G401.6 (cell line): Measurements from ENCODE around the gene PDE6H.

Experiments
- FAIRE-seq: peaks from 2 replicates; lab custom pipeline; 2012; peaks lifted over from hg19 to GRCh38; lab: Jason Lieb, UNC

The PDE6H gene

DNA sequence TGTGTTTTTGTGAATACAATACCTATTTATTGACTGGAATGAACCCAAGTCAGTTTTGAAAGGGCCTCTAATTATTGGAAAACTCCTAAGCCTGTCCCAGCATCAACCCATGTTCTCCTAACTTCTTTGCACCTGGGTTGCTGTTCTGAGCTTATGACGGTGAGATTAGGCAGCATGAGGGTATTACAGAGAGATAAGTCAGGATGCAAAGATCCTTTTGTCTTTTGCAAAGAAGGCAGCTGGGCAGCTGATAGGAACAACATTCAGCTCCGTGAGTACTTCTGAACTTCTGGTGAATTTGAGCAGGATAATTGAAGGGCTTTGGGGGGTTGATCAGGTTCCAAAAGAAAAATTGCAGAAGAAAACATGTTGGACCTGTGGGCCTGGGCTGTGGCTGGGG lies at the start of gene PDE6H:
Gene PDE6H (plus strand): TSS at position 227 of the 400 bp plus-strand sequence. CDS start 4,971 bp downstream, outside the sequence.
- FAIRE-seq, result no peak

GRCh38 chr12:14923944-14924343 lies 48.9 kb upstream of the PDE6H start:
- FAIRE-seq, result no peak

GRCh38 chr12:14924541-14924940 lies 48.3 kb upstream of the PDE6H start:
- no peak for FAIRE-seq

DNA sequence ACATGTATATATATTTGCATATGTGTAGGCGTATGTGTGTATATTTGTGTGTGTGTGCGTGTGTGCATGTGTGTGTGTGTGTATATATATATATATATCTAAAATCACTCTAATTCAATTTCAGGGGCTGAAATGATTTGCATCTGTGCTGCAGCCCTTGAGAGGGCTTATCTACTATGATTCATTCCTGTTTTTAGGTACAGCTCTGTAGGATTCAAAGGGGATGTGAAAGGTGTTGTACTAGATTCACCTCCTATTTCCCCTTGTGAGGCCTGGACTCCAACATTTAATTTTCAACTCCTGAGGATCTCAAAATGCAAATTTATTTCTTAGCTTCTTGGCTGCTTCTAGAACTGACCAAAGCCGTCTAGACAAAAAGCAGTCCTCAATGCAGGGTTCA lies 45.6 kb upstream of the PDE6H start:
- no peak for FAIRE-seq

GRCh38 chr12:14928931-14929330 lies 43.9 kb upstream of the PDE6H start:
- FAIRE-seq, result no peak

DNA sequence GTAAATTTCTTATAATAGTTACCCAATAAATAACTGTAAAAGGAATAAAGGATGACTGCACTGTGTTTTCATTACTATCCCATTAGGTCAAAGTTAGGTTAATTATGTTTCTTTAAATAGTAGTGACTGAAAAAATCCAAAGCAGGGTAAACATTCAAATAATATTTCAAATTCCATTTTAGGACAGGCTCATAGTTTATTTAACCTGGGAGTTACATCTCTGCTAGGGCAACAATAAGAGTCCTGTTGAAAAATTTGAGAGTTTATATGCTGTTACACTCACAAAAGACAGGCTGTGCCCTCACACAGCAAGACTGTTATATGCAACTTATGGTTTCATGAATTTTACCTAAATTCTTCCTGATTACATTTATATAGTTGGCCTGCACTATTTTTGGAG lies 42.5 kb upstream of the PDE6H start:
- FAIRE-seq, result no peak

DNA sequence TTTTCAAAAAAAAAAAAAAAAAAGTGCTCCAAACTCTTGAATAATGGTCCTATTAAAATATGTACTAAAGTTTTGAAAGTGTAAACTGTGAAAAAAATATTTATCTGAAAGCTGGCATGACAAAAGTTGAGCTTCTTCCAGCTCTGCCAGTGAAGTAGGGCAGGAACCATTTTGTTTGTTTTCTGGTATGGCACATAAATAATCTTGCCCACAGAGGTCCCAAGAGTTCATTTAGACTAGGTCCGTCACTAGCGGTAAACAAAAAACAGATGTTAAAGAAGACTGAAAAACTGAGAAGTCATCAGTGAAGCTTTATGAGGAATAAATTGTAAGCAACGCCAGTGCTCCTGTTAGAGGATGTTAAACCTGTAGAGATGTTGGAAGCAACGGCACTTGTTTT lies 41.5 kb upstream of the PDE6H start:
- no peak for FAIRE-seq

GRCh38 chr12:14931791-14932560 lies 40.9 kb upstream of the PDE6H start:
- no peak for FAIRE-seq

DNA sequence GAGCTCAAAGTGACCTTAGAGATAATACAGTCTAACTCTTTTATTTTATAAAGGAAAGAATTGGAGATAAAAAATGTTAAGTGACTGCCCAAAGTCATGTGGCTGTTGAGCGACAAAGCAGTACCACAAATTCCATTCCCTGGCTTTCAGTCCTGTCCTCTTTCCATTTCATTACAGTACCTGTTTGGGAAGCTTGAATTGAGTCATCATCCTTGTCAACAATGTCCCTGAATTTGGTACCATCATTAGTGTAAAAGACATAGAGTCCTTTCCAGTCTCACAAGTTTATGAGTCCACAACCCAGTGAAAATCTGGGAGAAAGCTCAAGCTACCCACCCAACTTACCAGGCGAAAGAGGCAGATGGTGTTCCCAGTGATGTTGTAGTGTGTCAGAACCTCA lies 38.3 kb upstream of the PDE6H start:
- no peak for FAIRE-seq

DNA sequence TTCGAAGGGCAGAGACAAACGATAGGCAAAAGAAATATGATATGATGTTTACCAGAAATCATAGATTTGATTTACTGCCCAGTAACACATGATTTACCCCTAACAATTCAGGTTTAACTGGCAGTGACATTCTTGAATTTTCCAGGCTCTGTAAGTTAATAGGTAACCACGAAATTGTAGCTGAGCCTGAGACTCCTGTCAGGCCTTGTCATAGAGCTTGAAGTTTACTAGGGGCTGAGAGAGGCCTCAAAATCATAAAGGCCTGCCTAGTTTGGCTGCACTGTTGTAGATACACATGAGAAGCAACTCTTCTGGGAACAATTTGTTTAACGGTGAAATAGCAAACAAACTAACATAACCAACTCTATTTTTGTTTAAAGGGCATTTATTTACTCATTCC lies 37.8 kb upstream of the PDE6H start:
- no peak for FAIRE-seq

DNA sequence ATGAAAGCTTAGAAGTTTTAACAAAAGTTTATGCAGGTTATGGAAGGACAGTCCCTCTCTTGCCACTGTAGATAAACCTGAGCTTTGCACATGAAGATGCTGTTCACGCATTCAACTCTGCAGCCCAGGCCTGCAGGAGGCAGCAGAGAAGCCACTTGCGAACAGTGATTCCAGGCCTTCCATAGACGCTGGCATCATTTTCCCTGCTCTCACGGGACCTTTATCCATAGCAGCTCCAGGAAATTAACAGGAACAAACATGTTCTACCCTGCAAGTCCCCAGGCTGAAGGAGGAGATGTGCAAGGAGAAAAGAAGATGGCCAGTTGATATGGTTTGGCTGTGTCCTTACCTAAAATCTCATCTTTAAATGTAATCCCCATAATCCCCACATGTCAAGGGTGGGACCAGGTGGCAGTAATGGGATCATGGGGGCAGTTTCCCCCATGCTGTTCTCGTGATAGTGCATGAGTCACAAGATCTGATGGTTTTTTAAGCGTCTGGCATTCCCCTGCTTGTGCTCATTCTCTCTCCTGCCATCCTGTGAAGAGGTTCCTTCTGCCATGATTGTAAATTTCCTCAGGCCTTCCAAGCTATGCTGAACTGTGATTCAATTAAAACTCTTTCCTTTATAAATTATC lies 36.5 kb upstream of the PDE6H start:
- no peak for FAIRE-seq

DNA sequence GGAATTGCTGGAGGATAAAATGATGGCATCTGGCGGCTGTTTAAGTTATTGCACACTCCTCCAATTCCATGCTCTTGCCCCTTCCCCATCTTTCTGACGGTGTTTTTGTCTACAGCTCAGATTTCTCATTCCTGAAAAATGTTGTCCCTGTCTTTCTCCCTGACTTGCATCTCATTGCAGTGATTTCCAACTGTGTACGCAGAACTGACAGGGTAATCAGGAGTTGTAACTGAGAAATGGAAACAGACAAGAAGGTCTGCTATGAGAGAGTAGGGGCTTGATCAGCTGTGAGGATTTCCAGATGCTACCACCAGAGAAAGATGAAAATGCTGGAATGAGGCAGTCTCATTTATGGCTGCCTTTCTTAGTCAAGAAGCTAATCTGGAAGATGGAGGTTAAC lies 35.8 kb upstream of the PDE6H start:
- FAIRE-seq, result no peak

GRCh38 chr12:14937689-14938088 lies 35.2 kb upstream of the PDE6H start:
- no peak for FAIRE-seq

GRCh38 chr12:14938301-14938700 lies 34.5 kb upstream of the PDE6H start, which contains the start of gene ERP27:
Gene ERP27, minus strand, starts transcription at chr12:14938537. Its CDS starts 29 bp downstream, at chr12:14938508.
- no peak for FAIRE-seq

GRCh38 chr12:14941369-14941768 lies 31.5 kb upstream of the PDE6H start:
- FAIRE-seq, result no peak

DNA sequence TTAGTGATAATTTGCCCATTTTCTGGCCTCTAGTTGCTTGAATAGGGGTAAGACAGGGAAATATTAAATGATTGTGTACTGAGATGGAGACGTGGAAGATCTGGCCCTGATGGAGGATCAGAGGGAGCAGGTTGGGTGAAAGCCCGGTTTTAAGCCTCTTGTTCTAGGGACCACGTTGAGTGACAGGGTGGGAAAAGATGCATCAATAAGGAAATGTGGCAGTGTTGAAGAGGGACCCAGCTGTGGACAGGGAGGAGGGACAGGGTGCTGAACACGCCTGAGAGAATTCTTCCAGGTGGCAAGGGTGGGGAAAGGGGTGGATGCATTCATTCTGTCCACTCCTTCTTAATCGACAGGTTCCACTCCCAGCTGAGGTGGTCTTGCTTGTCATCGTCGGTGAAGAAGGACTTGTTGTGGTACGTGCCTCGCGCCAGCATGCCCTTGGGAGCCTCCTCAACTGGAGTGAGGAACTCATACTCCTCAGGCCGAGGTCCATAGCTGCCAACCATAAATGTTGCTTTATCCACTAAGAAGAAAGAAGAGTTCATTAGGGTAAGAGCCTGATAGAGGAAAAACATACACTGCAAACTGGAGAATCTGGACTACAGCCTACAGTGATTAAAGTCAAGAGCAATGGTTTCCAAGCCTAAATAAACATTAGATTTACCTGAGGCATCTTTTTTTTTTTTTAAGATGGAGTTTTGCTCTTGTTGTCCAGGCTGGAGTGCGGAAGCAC lies 30.5 kb upstream of the PDE6H start:
- FAIRE-seq, result no peak

DNA sequence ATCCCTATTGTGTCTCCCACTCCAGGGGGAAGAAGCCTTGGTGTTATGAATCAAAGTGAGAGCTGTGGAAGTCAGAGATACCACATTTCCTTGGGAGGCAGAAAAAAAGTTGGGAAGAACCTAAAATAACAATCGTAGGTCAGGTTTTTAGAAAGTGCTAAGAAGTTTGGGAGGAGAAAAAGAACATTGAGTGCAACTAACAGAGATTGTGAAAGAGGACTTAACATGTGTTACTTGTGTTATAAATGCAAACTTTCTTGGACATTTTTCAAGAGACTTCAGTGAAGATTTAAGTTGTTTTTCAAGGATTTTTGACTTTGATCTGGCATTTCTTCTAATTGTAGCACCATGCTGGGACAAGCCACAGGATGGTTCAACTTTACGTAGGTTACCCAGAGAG lies 26.7 kb upstream of the PDE6H start:
- FAIRE-seq, result no peak

DNA sequence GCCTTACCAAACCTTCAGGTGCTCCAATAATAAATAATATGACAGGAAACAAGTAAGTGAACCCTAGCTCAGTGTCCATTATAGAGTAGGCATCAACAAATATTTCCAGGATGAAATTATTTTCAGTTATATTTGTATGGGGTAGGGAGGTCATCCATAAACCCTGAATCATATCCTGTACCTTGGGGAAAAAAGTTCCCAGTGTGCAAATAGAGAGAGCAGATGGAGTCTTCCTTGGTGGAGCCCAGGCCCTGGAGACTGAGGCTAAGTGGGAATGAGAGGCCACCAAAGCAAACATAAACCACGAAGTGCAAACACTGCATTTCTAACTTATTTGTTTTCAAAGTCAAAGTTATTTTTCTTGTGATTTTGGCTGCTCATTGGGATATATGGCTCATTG lies 26.0 kb upstream of the PDE6H start:
- no peak for FAIRE-seq

DNA sequence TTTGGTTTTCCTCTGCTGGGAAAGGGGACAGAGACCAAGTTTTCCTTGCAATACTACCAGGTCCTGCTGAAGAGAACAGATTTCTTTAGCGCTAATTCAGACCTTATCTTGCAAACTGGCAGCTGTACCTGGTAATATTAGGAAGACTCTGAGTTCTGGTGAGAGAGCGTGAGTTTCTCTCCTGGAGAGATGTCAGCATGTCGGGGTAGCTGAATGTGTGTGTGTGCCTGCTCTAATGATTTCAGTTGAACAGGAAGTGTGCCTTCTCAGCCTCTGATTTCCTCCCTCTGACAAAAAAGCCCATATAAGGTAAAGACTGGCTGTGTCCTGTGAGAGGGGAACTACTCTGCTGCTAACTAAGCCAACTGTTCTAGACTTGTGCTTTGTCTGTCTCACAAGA lies 24.2 kb upstream of the PDE6H start:
- FAIRE-seq, result no peak

DNA sequence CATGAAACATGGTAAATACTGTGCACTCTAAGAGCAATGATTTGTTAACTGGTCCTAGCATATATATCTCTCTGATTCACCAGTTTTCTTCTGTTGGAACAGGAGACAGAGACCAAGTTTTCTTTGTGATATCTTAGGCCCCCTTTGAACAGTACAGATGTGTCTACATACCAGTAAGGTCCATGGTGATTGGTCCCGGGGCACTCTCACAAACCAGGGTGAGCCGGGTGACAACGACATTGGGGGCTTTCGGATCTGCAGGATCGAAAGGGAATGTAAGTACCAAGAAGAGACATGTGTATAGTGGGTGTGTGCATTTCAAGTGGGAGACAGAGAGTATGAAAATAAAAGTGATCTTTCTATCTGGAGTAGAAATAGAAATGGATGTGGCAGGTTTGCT lies 23.2 kb upstream of the PDE6H start:
- no peak for FAIRE-seq

DNA sequence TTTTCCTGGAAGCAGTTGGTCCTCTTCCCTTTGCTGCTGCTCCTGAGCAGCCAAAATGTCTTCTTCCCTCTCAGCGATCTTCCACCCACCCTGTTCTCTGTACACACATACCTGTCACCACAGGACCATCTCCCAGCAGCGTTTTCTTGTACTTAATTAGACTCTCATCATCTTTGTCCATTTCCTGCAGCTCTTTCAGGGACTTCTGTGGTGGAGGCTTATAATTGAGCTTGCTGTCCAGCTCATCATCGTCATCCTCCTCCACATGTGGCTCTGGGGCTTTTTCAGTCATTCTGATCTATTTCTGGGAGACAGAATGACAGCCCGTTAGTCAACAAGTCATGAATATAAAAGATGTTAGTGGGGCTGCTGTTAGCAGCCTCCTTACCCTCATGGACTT lies 22.4 kb upstream of the PDE6H start:
- no peak for FAIRE-seq

DNA sequence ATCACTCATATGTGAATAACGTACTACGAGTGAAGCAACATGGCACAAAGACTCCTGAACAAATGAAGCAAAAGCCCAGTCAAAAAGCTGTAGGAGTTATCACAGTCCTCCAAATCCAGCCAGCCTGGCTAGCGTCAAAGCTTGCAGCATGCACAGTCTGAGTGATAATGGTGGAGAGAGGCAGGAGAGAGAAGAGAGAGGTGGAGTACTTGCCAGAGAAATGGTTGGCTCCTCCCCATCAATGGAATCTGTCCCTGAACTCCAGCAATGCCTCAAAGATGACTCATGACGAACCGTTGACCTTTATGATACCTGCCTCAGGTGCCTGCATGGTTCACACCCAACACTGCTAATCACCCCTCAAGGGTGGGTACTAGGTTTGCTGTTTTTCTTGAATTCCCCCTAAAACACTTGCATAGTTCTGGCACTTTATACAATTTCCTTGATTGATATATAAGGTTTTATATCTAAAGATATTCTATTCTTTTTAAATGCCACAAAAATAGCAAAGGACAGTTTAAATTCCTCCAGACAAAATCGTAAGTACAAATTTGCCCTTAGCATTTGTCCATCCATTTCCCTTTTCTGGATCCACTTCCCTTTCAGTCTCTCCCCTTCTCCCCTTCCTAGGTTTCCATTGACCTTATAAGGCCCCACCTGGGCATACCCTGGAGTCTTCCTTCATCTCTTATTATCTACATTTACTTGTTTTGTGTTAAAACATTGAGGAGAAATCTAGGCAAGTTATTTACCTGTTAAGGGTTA lies 21.7 kb upstream of the PDE6H start:
- no peak for FAIRE-seq

- FAIRE-seq, result no peak
Observed at GRCh38 chr12:14951851-14952250, 21.0 kb upstream of the PDE6H start.
